Measurements from ENCODE around the gene FBXO27.

DNA sequence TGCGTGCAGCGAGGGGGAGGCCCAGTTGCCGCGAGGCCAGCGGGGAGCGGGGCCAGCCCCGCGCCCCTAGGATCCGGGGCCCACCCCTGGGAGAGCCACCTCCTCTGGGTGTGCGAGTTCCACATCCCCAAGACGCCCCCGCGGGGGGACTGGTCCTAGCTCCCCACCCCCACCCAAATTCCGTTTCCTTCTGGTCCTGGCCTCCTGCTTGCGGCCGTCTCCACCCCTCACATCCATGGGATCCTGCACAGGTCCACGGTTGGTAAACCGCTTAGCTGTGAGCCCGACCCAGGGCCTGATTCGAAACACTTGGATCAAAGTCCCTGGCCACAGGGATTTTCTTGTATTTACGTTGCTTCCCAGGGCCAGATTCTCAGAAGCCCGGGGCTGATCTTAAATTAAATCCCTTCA, 56.5 kb downstream of the FBXO27 start:
- TF ChIP-seq, protein P1, sequence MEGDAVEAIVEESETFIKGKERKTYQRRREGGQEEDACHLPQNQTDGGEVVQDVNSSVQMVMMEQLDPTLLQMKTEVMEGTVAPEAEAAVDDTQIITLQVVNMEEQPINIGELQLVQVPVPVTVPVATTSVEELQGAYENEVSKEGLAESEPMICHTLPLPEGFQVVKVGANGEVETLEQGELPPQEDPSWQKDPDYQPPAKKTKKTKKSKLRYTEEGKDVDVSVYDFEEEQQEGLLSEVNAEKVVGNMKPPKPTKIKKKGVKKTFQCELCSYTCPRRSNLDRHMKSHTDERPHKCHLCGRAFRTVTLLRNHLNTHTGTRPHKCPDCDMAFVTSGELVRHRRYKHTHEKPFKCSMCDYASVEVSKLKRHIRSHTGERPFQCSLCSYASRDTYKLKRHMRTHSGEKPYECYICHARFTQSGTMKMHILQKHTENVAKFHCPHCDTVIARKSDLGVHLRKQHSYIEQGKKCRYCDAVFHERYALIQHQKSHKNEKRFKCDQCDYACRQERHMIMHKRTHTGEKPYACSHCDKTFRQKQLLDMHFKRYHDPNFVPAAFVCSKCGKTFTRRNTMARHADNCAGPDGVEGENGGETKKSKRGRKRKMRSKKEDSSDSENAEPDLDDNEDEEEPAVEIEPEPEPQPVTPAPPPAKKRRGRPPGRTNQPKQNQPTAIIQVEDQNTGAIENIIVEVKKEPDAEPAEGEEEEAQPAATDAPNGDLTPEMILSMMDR (IDR thresholded peaks at IDR 0.05), result no peak
- TF ChIP-seq POLR2A (IDR thresholded peaks at IDR 0.05), result no peak

Measured in Peyer's patch (tissue), 4 donors.